Chondrocyte (in vitro differentiated cells): Measurements from ENCODE around the gene ZNF326. TPM values are rescaled to one million over a fixed set of nuclear protein-coding genes. Genes with fewer than 3 reads are reported as not detected.
"Not testable (repeated sequence)": the region's sequence is repeated elsewhere in the genome, so short reads cannot be mapped to it uniquely, and the experiment has no call there.

Experiments
- DNase-seq: peaks from one replicate; pipeline ENCODE4 v3.0.0; 2021; ENCODE audit warnings: mixed read lengths, low spot score
- H3K27ac Mint-ChIP-seq: one replicate; pipeline ENCODE4 v1.8.0; 2021; ENCODE audit warnings: mild to moderate bottlenecking, moderate library complexity, mixed read lengths; ENCODE audit not compliant: unreplicated experiment
- H3K27me3 Mint-ChIP-seq: 2 replicates; pipeline ENCODE4 v1.8.0; 2021; ENCODE audit warnings: low read depth, mixed read lengths
- H3K36me3 Mint-ChIP-seq: 2 replicates; pipeline ENCODE4 v1.8.0; 2021; ENCODE audit warnings: low read depth, mixed read lengths
- H3K4me1 Mint-ChIP-seq: 2 replicates; pipeline ENCODE4 v1.8.0; 2021; ENCODE audit warnings: low read depth, mild to moderate bottlenecking, mixed read lengths
- H3K4me3 Mint-ChIP-seq: one replicate; pipeline ENCODE4 v1.8.0; 2021; ENCODE audit warnings: mild to moderate bottlenecking, moderate library complexity, mixed read lengths; ENCODE audit not compliant: unreplicated experiment
- H3K9me3 Mint-ChIP-seq: 2 replicates; pipeline ENCODE4 v1.8.0; 2021; ENCODE audit warnings: low read depth, mixed read lengths
- total RNA-seq: library from RNA; stranded (reverse); gene quantifications from 3 replicates; pipeline ENCODE4 v1.2.1, GENCODE V29; 2021
- TF ChIP-seq, protein P1 (sequence below): fragments of 200-600 bp; sonication (generic); IDR thresholded peaks from 2 replicates; pipeline ENCODE4 v1.5.0; 2021; ENCODE audit warnings: antibody characterized with exemption, mild to moderate bottlenecking, moderate library complexity

ZNF326 gene
- total RNA-seq, 1 donor from 2014 or later = 19.3 TPM

GRCh38 chr1:89978755-89979154 is 16.2 kb upstream of the ZNF326 start:
- TF ChIP-seq, protein P1, sequence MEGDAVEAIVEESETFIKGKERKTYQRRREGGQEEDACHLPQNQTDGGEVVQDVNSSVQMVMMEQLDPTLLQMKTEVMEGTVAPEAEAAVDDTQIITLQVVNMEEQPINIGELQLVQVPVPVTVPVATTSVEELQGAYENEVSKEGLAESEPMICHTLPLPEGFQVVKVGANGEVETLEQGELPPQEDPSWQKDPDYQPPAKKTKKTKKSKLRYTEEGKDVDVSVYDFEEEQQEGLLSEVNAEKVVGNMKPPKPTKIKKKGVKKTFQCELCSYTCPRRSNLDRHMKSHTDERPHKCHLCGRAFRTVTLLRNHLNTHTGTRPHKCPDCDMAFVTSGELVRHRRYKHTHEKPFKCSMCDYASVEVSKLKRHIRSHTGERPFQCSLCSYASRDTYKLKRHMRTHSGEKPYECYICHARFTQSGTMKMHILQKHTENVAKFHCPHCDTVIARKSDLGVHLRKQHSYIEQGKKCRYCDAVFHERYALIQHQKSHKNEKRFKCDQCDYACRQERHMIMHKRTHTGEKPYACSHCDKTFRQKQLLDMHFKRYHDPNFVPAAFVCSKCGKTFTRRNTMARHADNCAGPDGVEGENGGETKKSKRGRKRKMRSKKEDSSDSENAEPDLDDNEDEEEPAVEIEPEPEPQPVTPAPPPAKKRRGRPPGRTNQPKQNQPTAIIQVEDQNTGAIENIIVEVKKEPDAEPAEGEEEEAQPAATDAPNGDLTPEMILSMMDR = no peak
- Mint-ChIP-seq H3K9me3 (no peaks in the 10 kb centered on the region), H3K27ac (no peak overlapping the region), H3K4me1 (peaks cover 23% of the 10 kb centered on the region), H3K27me3 (no peaks in the 10 kb centered on the region), H3K4me3 (no peak overlapping the region), H3K36me3 (no peaks in the 10 kb centered on the region)
- no peak for DNase-seq

GRCh38 chr1:89980605-89981004 is 14.3 kb upstream of the ZNF326 start:
- Mint-ChIP-seq H3K4me1 (peaks cover 12% of the 10 kb centered on the region), H3K27ac (no peak overlapping the region), H3K9me3 (no peaks in the 10 kb centered on the region), H3K4me3 (no peak overlapping the region), H3K36me3 (no peaks in the 10 kb centered on the region), H3K27me3 (no peaks in the 10 kb centered on the region)
- DNase-seq = no peak
- TF ChIP-seq, protein P1 = no peak

DNA sequence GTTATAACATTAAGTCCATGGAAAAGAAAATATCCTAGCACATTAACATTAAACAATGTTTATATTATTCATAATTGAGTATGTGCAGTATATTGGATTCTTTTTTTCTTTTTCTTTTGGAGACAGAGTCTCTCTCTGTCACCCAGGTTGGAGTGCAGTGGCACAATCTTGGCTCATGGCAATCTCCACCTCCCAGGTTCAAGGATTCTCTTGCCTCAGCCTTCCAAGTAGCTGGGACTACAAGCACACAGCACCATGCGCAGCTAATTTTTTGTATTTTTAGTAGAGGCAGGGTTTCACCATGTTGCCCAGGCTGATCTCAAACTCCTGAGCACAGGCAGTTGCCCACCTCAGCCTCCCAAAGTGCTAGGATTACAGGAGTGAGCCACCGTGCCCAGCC is 12.1 kb upstream of the ZNF326 start:
- H3K36me3 Mint-ChIP-seq, DNase-seq, H3K4me1 Mint-ChIP-seq, H3K27me3 Mint-ChIP-seq, H3K27ac Mint-ChIP-seq, H3K9me3 Mint-ChIP-seq, H3K4me3 Mint-ChIP-seq: not testable (repeated sequence)

GRCh38 chr1:89984564-89985116 is 10.3 kb upstream of the ZNF326 start:
- not testable (repeated sequence) for H3K9me3 Mint-ChIP-seq, H3K4me1 Mint-ChIP-seq, H3K27ac Mint-ChIP-seq, H3K36me3 Mint-ChIP-seq, H3K27me3 Mint-ChIP-seq, H3K4me3 Mint-ChIP-seq, DNase-seq

- Mint-ChIP-seq H3K27me3 (no peaks in the 10 kb centered on the region), H3K36me3 (no peaks in the 10 kb centered on the region), H3K27ac (no peak overlapping the region), H3K9me3 (no peaks in the 10 kb centered on the region), H3K4me3 (no peak overlapping the region), H3K4me1 (peaks cover 4% of the 10 kb centered on the region)
- no peak for DNase-seq
- TF ChIP-seq, protein P1 = no peak
Observed at GRCh38 chr1:89986020-89986419, 8.9 kb upstream of the ZNF326 start.

DNA sequence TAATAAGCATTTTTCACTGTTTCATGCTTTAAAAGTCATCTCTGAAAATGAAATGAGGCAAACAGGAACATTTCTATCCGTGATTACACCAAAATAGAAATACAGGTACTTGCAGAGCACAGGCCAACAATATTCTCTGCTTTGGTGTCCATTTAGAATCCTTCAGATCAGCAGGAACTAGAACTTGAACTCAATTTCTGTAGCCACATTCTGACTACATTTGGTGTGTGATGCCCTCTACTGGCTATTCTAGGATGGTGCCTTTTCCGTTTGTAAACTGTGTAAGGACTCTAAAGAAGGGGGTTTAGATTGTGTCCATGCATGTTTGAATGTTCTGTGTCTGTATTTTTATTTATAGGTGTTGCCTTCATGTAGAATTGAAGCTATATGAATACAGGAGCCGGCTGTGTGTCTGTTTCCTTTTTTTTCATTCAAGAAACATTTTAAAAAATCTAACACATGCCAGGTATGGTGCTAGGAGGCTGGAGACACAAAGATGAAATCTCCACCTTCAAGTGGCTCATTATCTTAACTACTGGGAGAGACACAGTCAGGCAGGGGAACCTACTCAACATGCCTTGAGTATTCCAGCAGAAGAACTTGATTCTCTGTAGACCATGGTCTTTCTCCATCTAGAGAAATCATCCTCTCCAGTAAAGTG is 7.6 kb upstream of the ZNF326 start:
- TF ChIP-seq, protein P1 = peak; percentile 97
- no peak for DNase-seq
- Mint-ChIP-seq H3K9me3 (no peaks in the 10 kb centered on the region), H3K27me3 (no peaks in the 10 kb centered on the region), H3K4me1 (peaks cover 4% of the 10 kb centered on the region), H3K4me3 (no peak overlapping the region), H3K36me3 (no peaks in the 10 kb centered on the region), H3K27ac (no peak overlapping the region)
